ENCODE data around the gene LAPTM4A.

The LAPTM4A gene

GRCh38 chr2:19989667-19990415 is 61.6 kb downstream of the LAPTM4A start, which contains the start of gene WDR35:
Gene WDR35 (minus strand): TSS chr2:19990105. CDS start chr2:19990015, 90 bp downstream.
- Mint-ChIP-seq H3K4me1 (peaks cover 22% of the 10 kb centered on the region), H3K36me3 (ENCODE audit: low read depth) (peaks cover 13% of the 10 kb centered on the region), H3K9me3 (no peaks in the 10 kb centered on the region), H3K27ac (peak within 1 kb of the TSS; percentile 53 to 84 (median 77)), H3K27me3 (ENCODE audit: low read depth) (peaks cover 12% of the 10 kb centered on the region), H3K4me3 (peak within 1 kb of the TSS; percentile 95 to 98 (median 97))
- TF ChIP-seq, protein P1, sequence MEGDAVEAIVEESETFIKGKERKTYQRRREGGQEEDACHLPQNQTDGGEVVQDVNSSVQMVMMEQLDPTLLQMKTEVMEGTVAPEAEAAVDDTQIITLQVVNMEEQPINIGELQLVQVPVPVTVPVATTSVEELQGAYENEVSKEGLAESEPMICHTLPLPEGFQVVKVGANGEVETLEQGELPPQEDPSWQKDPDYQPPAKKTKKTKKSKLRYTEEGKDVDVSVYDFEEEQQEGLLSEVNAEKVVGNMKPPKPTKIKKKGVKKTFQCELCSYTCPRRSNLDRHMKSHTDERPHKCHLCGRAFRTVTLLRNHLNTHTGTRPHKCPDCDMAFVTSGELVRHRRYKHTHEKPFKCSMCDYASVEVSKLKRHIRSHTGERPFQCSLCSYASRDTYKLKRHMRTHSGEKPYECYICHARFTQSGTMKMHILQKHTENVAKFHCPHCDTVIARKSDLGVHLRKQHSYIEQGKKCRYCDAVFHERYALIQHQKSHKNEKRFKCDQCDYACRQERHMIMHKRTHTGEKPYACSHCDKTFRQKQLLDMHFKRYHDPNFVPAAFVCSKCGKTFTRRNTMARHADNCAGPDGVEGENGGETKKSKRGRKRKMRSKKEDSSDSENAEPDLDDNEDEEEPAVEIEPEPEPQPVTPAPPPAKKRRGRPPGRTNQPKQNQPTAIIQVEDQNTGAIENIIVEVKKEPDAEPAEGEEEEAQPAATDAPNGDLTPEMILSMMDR (IDR thresholded peaks at IDR 0.05; ENCODE audit: unreplicated experiment in 3 of 3) = no peak

DNA sequence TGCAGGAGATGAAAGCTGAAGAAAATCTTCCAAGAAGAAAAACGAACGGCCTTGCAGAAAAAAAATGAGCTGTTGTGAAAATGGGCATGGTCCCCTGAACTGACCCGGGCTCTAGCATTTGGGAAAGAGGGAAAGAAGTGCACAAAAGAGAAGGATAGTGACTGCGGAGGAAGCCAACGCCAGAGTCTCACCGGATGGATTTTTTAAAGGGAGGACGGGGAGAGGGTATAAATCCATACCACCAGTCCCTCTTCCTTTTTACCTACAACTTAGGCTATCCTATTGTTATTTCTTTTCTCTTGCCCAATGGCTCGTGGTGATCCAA is 62.1 kb downstream of the LAPTM4A start:
- TF ChIP-seq, protein P1 (IDR thresholded peaks at IDR 0.05; ENCODE audit: unreplicated experiment in 3 of 3) = no peak
- peak overlapping the region; percentile 53 to 84 (median 77) for H3K27ac Mint-ChIP-seq

DNA sequence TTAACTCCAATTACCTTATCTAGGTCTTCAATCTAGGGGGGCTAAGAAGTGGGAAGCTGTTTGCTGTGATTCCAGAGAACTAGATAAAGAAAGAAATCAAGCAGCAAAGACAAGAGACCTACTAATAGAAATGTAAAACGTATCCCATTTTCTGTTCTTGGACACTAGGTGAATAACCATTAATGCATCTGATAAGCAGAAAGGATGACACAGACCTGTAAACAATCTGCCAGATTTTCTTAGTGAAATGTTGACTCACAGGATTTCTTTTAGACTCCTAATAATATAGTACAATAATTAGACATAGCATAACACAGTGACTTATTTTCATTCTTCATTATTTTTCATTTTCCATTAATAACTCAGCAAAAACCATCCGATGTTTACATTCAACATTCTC is 62.8 kb downstream of the LAPTM4A start:
- Mint-ChIP-seq H3K27ac (peak overlapping the region in 1 of 3 experiments; percentile 77), H3K4me3 (peak overlapping the region; percentile 95 to 98 (median 97)), H3K9me3 (no peaks in the 10 kb centered on the region), H3K36me3 (ENCODE audit: low read depth) (peaks cover 13% of the 10 kb centered on the region), H3K4me1 (peaks cover 22% of the 10 kb centered on the region), H3K27me3 (ENCODE audit: low read depth) (peaks cover 12% of the 10 kb centered on the region)
- TF ChIP-seq, protein P1 (IDR thresholded peaks at IDR 0.05; ENCODE audit: unreplicated experiment in 3 of 3) = no peak

More for the DNA sequence above, 62.1 kb downstream of the LAPTM4A start:
- peak overlapping the region; percentile 95 to 98 (median 97) for H3K4me3 Mint-ChIP-seq
- H3K27me3 Mint-ChIP-seq (ENCODE audit: low read depth) = peaks cover 12% of the 10 kb centered on the region
- no peaks in the 10 kb centered on the region for H3K9me3 Mint-ChIP-seq
- peaks cover 13% of the 10 kb centered on the region for H3K36me3 Mint-ChIP-seq (ENCODE audit: low read depth)
- H3K4me1 Mint-ChIP-seq = peaks cover 22% of the 10 kb centered on the region

DNA sequence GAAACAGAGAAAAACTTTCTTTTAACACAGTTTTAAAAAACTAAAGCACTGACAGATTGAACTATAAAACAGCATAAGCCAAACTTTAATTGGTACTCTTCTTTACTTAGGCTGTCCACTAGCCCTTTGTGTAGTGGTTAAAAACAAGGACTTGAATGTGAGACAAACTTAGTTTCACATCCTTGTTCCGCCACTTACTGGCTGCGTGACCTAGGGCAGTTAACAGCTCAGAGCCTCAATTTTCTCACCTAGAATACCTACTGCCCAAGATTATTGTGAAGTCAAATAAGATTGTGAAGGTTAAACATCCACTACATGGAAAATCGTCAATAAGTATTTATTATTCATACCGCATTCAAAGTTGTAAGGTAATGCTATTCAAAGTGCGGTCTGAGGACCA is 63.5 kb downstream of the LAPTM4A start:
- Mint-ChIP-seq H3K9me3 (no peaks in the 10 kb centered on the region), H3K27me3 (ENCODE audit: low read depth) (peaks cover 12% of the 10 kb centered on the region), H3K4me3 (peak overlapping the region; percentile 95 to 98 (median 97)), H3K4me1 (peaks cover 22% of the 10 kb centered on the region), H3K27ac (no peak overlapping the region), H3K36me3 (ENCODE audit: low read depth) (peaks cover 13% of the 10 kb centered on the region)
- TF ChIP-seq, protein P1 (IDR thresholded peaks at IDR 0.05; ENCODE audit: unreplicated experiment in 3 of 3) = no peak
